ENCODE measurements around the gene DHRS7C.

Gene DHRS7C

DNA sequence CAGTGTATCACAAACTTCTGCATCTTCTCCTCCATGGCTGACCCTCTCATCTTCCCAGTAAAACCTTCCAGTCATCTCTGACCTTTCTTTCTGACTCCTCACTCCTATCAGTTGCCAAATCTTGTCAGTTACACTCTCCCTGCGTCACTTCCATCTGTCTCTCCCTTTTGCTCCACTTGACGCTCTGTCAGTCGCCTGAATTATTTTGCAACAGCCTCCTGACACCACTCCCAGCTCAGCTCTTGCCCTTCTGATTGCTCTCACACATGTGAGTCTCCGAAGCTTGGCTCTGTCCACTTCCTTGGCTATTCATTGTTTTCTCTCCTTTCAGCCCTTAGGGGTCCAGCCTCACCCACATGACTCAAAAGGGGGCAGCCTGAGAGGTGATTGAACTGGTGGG lies 27.7 kb downstream of the DHRS7C start:
- H3K4me3 ChIP-seq (ENCODE audit: low read depth, low read length) = no peak overlapping the region
- no peaks in the 10 kb centered on the region for H3K4me1 ChIP-seq (ENCODE audit: control insufficient read depth, insufficient read depth, low read length)
- H3K9me3 ChIP-seq (ENCODE audit: control insufficient read depth, insufficient read depth, low read length) = no peaks in the 10 kb centered on the region
- H3K27me3 ChIP-seq (ENCODE audit: control insufficient read depth, insufficient read depth, low read length) = no peaks in the 10 kb centered on the region
- H3K27ac ChIP-seq (ENCODE audit: low read depth, low read length) = no peak overlapping the region
- H3K36me3 ChIP-seq (ENCODE audit: control insufficient read depth, insufficient read depth, low read length) = no peaks in the 10 kb centered on the region
- no peak overlapping the region for H3K9ac ChIP-seq (ENCODE audit: low read depth, low read length)

DNA sequence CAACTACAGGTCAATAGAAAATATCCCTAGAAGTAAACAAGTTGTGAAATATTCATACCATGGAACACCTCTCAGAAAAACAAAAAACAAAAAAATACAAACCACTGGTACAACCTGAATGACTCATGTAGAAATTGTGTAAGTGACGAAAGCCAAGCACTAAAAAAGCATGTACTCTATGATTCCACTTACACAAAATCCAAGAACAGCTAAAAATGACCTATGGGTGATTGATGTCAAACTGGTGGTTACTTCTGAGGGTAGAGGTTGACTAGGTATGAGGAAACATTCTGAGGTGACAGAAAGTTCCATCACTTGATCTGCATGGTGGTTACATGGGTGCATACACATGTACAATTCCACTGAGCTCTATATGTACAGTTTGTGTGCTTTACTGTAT lies 31.1 kb downstream of the DHRS7C start:
- Histone ChIP-seq H3K27ac (ENCODE audit: low read depth, low read length) (no peak overlapping the region), H3K9me3 (ENCODE audit: control insufficient read depth, insufficient read depth, low read length) (no peaks in the 10 kb centered on the region), H3K9ac (ENCODE audit: low read depth, low read length) (no peak overlapping the region), H3K4me1 (ENCODE audit: control insufficient read depth, insufficient read depth, low read length) (no peaks in the 10 kb centered on the region), H3K4me3 (ENCODE audit: low read depth, low read length) (no peak overlapping the region), H3K27me3 (ENCODE audit: control insufficient read depth, insufficient read depth, low read length) (no peaks in the 10 kb centered on the region), H3K36me3 (ENCODE audit: control insufficient read depth, insufficient read depth, low read length) (no peaks in the 10 kb centered on the region)

- no peaks in the 10 kb centered on the region for H3K27me3 ChIP-seq (ENCODE audit: control insufficient read depth, insufficient read depth, low read length)
- H3K36me3 ChIP-seq (ENCODE audit: control insufficient read depth, insufficient read depth, low read length) = no peaks in the 10 kb centered on the region
- no peak overlapping the region for H3K4me3 ChIP-seq (ENCODE audit: low read depth, low read length)
- no peak overlapping the region for H3K9ac ChIP-seq (ENCODE audit: low read depth, low read length)
- H3K4me1 ChIP-seq (ENCODE audit: control insufficient read depth, insufficient read depth, low read length) = no peaks in the 10 kb centered on the region
- no peaks in the 10 kb centered on the region for H3K9me3 ChIP-seq (ENCODE audit: control insufficient read depth, insufficient read depth, low read length)
- no peak overlapping the region for H3K27ac ChIP-seq (ENCODE audit: low read depth, low read length)
Measured at GRCh38 chr17:9755083-9755482, 36.3 kb downstream of the DHRS7C start.

GRCh38 chr17:9750524-9750923 lies 40.9 kb downstream of the DHRS7C start:
- H3K36me3 ChIP-seq (ENCODE audit: control insufficient read depth, insufficient read depth, low read length) = no peaks in the 10 kb centered on the region
- no peak overlapping the region for H3K4me3 ChIP-seq (ENCODE audit: low read depth, low read length)
- no peaks in the 10 kb centered on the region for H3K9me3 ChIP-seq (ENCODE audit: control insufficient read depth, insufficient read depth, low read length)
- H3K27me3 ChIP-seq (ENCODE audit: control insufficient read depth, insufficient read depth, low read length) = no peaks in the 10 kb centered on the region
- H3K27ac ChIP-seq (ENCODE audit: low read depth, low read length) = no peak overlapping the region
- H3K9ac ChIP-seq (ENCODE audit: low read depth, low read length) = no peak overlapping the region
- no peaks in the 10 kb centered on the region for H3K4me1 ChIP-seq (ENCODE audit: control insufficient read depth, insufficient read depth, low read length)

- Histone ChIP-seq H3K4me3 (ENCODE audit: low read depth, low read length) (no peak overlapping the region), H3K9ac (ENCODE audit: low read depth, low read length) (no peak overlapping the region), H3K4me1 (ENCODE audit: control insufficient read depth, insufficient read depth, low read length) (no peaks in the 10 kb centered on the region), H3K9me3 (ENCODE audit: control insufficient read depth, insufficient read depth, low read length) (no peaks in the 10 kb centered on the region; the same call in 1 of the 2 replicates), H3K27ac (ENCODE audit: low read depth, low read length) (no peak overlapping the region), H3K27me3 (ENCODE audit: control insufficient read depth, insufficient read depth, low read length) (no peaks in the 10 kb centered on the region), H3K36me3 (ENCODE audit: control insufficient read depth, insufficient read depth, low read length) (peaks cover 10% of the 10 kb centered on the region)
Measured at GRCh38 chr17:9729735-9730420, 61.5 kb downstream of the DHRS7C start.

- H3K36me3 ChIP-seq (ENCODE audit: control insufficient read depth, insufficient read depth, low read length) = peaks cover 10% of the 10 kb centered on the region
- H3K9ac ChIP-seq (ENCODE audit: low read depth, low read length) = no peak overlapping the region
- no peak overlapping the region for H3K4me3 ChIP-seq (ENCODE audit: low read depth, low read length)
- no peak overlapping the region for H3K27ac ChIP-seq (ENCODE audit: low read depth, low read length)
- H3K27me3 ChIP-seq (ENCODE audit: control insufficient read depth, insufficient read depth, low read length) = no peaks in the 10 kb centered on the region
- no peaks in the 10 kb centered on the region; the same call in 1 of the 2 replicates for H3K9me3 ChIP-seq (ENCODE audit: control insufficient read depth, insufficient read depth, low read length)
- no peaks in the 10 kb centered on the region for H3K4me1 ChIP-seq (ENCODE audit: control insufficient read depth, insufficient read depth, low read length)
Measured at GRCh38 chr17:9729034-9729650, 62.2 kb downstream of the DHRS7C start.

GRCh38 chr17:9728564-9728963 lies 62.8 kb downstream of the DHRS7C start:
- no peaks in the 10 kb centered on the region for H3K27me3 ChIP-seq (ENCODE audit: control insufficient read depth, insufficient read depth, low read length)
- H3K36me3 ChIP-seq (ENCODE audit: control insufficient read depth, insufficient read depth, low read length) = peaks cover 10% of the 10 kb centered on the region
- H3K9me3 ChIP-seq (ENCODE audit: control insufficient read depth, insufficient read depth, low read length) = no peaks in the 10 kb centered on the region; the same call in 1 of the 2 replicates
- H3K4me1 ChIP-seq (ENCODE audit: control insufficient read depth, insufficient read depth, low read length) = no peaks in the 10 kb centered on the region
- H3K27ac ChIP-seq (ENCODE audit: low read depth, low read length) = no peak overlapping the region
- no peak overlapping the region for H3K4me3 ChIP-seq (ENCODE audit: low read depth, low read length)
- H3K9ac ChIP-seq (ENCODE audit: low read depth, low read length) = no peak overlapping the region

DNA sequence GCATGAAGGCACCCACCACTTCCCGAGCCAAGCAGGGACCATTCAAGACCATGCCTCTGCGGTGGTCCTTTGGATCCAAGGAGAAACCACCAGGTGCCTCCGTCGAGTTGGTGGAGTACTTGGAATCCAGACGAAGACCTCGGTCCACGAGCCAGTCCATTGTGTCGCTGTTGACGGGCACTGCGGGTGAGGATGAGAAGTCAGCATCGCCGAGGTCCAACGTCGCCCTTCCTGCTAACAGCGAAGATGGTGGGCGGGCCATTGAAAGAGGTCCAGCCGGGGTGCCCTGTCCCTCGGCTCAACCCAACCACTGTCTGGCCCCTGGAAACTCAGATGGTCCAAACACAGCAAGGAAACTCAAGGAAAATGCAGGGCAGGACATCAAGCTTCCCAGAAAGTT lies 63.4 kb downstream of the DHRS7C start:
- Histone ChIP-seq H3K4me3 (ENCODE audit: low read depth, low read length) (no peak overlapping the region), H3K36me3 (ENCODE audit: control insufficient read depth, insufficient read depth, low read length) (peaks cover 10% of the 10 kb centered on the region), H3K9ac (ENCODE audit: low read depth, low read length) (no peak overlapping the region), H3K9me3 (ENCODE audit: control insufficient read depth, insufficient read depth, low read length) (no peaks in the 10 kb centered on the region; the same call in 1 of the 2 replicates), H3K27me3 (ENCODE audit: control insufficient read depth, insufficient read depth, low read length) (no peaks in the 10 kb centered on the region), H3K27ac (ENCODE audit: low read depth, low read length) (no peak overlapping the region), H3K4me1 (ENCODE audit: control insufficient read depth, insufficient read depth, low read length) (no peaks in the 10 kb centered on the region)

- Histone ChIP-seq H3K9me3 (ENCODE audit: control insufficient read depth, insufficient read depth, low read length) (no peaks in the 10 kb centered on the region; the same call in 1 of the 2 replicates), H3K27ac (ENCODE audit: low read depth, low read length) (no peak overlapping the region), H3K4me3 (ENCODE audit: low read depth, low read length) (no peak overlapping the region), H3K9ac (ENCODE audit: low read depth, low read length) (no peak overlapping the region), H3K4me1 (ENCODE audit: control insufficient read depth, insufficient read depth, low read length) (no peaks in the 10 kb centered on the region), H3K36me3 (ENCODE audit: control insufficient read depth, insufficient read depth, low read length) (peaks cover 10% of the 10 kb centered on the region), H3K27me3 (ENCODE audit: control insufficient read depth, insufficient read depth, low read length) (no peaks in the 10 kb centered on the region)
Measured at GRCh38 chr17:9726291-9726690, 65.1 kb downstream of the DHRS7C start.

DNA sequence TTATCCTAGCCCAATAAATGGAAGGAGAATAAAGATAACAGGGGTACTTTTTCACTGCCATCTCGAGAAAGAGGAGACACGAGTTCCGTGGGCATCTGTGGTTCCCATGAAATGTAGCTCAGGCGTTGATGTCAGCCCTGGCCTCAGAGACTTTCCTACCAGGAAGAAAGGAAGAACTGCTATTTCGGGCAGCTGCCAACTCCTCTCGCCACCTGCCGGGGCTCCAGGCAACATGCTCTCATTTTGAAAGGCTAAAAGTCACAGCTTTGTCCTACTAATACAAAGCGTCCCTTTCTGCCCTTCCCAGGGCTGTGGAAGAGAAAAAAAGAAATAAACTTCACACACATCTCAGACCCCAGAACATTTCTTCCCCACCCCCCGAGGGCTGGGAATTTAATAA lies 65.8 kb downstream of the DHRS7C start:
- Histone ChIP-seq H3K9ac (ENCODE audit: low read depth, low read length) (no peak overlapping the region), H3K27me3 (ENCODE audit: control insufficient read depth, insufficient read depth, low read length) (no peaks in the 10 kb centered on the region), H3K4me1 (ENCODE audit: control insufficient read depth, insufficient read depth, low read length) (no peaks in the 10 kb centered on the region), H3K4me3 (ENCODE audit: low read depth, low read length) (no peak overlapping the region), H3K9me3 (ENCODE audit: control insufficient read depth, insufficient read depth, low read length) (no peaks in the 10 kb centered on the region), H3K36me3 (ENCODE audit: control insufficient read depth, insufficient read depth, low read length) (peaks cover 10% of the 10 kb centered on the region), H3K27ac (ENCODE audit: low read depth, low read length) (no peak overlapping the region)

Measured in HUES48 (cell line).